Measurements from ENCODE around the gene PLD4.

Gene PLD4

GRCh38 chr14:104928391-104929133 is 3.9 kb downstream of the PLD4 start:
- no peak for DNase-seq (ENCODE audit: low spot score)

GRCh38 chr14:104929268-104930230 is 4.9 kb downstream of the PLD4 start:
- no peak for DNase-seq (ENCODE audit: low spot score)

DNA sequence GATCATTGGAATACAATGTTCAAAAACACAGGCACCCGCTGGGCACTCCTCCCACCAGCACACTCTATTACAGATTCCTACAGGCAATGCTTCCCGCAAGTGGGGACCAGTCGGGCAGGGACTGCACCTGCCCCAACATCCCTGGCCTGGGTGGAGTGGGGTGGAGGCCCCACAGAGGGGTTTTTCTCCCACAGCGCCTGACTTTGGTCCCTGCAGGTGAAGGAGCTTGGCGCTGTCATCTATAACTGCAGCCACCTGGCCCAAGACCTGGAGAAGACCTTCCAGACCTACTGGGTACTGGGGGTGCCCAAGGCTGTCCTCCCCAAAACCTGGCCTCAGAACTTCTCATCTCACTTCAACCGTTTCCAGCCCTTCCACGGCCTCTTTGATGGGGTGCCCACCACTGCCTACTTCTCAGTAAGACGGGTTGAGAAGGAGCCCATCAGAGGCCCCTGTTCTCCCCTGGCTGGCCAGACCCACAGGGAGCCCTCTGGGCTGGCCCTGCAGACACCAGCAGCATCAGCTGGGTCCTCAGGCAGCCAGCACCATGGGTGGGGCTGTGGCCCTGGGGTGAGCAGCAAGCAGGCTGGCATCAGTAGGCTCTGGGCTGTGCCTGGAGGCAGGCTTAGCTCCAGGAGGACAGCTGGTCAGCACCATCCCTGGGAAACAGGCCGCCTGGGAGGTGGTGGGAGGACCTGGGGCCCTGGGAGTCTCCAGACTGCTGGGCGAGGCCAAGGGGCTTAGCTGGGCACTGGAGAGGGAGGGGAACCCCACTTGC is 6.0 kb downstream of the PLD4 start:
- no peak for DNase-seq (ENCODE audit: low spot score)

DNA sequence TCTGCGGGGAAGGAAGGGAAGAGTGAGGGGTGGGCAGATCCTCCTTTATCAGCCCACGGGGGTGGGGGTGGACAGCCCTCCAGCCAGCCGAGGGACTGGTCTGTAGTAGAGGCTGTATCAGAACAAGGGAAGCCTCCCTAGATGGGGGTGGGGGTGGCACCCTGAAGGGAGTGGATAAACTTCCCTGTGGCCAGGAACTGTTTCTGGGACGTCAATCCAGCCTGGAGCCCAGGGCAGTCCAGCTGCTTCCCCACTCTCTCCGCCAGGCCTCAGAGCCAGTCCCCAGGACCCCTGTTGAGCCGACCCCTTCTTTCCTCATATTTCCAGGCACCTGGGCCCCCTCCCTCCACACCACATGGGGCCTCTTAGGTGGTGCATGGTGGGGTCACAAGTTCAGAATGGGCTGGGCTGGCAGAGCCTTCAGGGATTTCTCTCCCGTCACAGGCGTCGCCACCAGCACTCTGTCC is 6.7 kb downstream of the PLD4 start:
- no peak for DNase-seq (ENCODE audit: low spot score)

- DNase-seq (ENCODE audit: low spot score) = no peak
These were observed 7.3 kb downstream of the PLD4 start for GRCh38 chr14:104931771-104932675.

DNA sequence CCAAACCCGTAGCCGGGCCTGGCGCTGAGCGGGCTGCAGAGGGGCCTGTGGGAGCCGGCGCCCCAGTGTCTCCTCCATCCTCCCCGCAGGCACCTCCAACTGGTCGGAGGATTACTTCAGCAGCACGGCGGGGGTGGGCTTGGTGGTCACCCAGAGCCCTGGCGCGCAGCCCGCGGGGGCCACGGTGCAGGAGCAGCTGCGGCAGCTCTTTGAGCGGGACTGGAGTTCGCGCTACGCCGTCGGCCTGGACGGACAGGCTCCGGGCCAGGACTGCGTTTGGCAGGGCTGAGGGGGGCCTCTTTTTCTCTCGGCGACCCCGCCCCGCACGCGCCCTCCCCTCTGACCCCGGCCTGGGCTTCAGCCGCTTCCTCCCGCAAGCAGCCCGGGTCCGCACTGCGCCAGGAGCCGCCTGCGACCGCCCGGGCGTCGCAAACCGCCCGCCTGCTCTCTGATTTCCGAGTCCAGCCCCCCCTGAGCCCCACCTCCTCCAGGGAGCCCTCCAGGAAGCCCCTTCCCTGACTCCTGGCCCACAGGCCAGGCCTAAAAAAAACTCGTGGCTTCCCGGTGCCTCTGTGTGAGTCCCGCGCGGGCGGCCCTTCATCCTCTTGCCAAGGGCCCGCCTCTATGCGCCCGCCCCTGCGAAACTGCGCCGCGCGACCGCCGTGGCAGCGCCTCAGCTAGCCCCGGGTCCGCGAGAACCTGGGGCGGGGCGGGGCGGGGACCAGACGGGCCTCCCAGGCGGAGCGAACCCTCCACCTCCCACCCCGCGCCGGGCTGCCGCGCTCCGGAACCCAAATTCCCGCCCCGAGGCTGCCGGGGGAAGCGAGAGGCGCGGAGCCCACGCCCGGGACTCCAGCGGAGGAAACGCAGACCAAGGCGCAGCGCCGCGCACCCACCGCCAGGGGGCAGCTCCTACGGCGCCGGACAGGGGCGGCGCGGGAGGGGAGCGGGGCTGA is 8.3 kb downstream of the PLD4 start:
- DNase-seq (ENCODE audit: low spot score) = peak; percentile 84

- no peak for DNase-seq (ENCODE audit: low spot score)
These were observed 9.4 kb downstream of the PLD4 start for GRCh38 chr14:104933746-104934733.

GRCh38 chr14:104935026-104935650 is 10.5 kb downstream of the PLD4 start:
- DNase-seq (ENCODE audit: low spot score) = no peak

DNA sequence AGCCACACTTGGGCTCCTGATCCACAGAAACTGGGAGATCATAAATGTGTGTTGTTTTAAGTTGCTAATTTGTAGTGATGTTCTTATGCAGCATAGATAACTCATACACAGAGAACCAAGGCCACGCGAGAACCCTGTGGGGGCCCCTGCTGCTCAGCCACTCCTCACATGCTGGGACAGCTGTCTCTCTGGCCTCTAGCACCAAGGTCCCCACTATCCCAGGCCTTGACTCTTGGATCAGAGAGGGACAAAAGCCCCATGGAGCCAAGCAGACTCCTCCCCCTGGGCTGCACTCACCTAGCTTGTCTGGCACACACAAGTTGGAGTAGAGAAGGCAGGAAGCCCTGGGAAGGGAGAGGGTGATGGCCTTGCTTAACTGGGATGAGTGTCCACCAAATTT is 11.3 kb downstream of the PLD4 start:
- DNase-seq (ENCODE audit: low spot score) = no peak

- no peak for DNase-seq (ENCODE audit: low spot score)
These were observed 11.9 kb downstream of the PLD4 start for GRCh38 chr14:104936361-104937155.

GRCh38 chr14:104937161-104937560 is 12.5 kb downstream of the PLD4 start:
- DNase-seq (ENCODE audit: low spot score) = no peak

GRCh38 chr14:104937694-104938365 is 13.2 kb downstream of the PLD4 start:
- no peak for DNase-seq (ENCODE audit: low spot score)

- DNase-seq (ENCODE audit: low spot score) = no peak
These were observed 13.8 kb downstream of the PLD4 start for GRCh38 chr14:104938436-104938835.

DNA sequence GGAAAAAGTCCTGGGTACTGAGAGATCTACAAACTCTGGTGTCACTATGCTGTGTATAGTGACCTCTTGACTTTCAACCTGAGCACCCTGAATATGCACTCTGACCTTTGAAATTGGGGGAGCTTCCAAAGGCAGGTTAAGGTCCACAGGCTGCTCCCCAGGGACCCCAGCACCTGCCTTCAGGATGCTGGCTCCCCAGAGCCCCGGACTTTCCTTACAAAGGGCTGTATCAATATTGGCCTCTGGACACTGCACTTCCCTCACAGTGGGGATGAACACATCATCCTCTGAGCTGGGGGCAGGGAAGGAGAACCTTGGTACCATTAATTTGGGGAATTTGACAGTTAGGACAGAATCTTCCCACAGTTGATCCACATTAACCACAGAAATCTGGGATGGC is 14.3 kb downstream of the PLD4 start:
- DNase-seq (ENCODE audit: low spot score) = no peak

- DNase-seq (ENCODE audit: low spot score) = no peak
These were observed 15.2 kb downstream of the PLD4 start for GRCh38 chr14:104939666-104940410.

GRCh38 chr14:104940526-104941150 is 16.0 kb downstream of the PLD4 start:
- no peak for DNase-seq (ENCODE audit: low spot score)

All from activated CD4-positive, alpha-beta T cell treated with anti-CD3 and anti-CD28 coated beads, Interleukin-2, Interleukin-4, amounts not matched to agents 100 ng/mL and 50 ng/mL, durations not matched to agents 16 hours and 8 hours (primary cell).